GM18909 (cell line): ENCODE measurements around the gene LRRK1.
"Not testable (repeated sequence)": the region's sequence is repeated elsewhere in the genome, so short reads cannot be mapped to it uniquely, and the experiment has no call there.

ENCODE experiments used
- ATAC-seq: cut with Tn5 transposase; IDR thresholded peaks from one replicate; pipeline ENCODE4 v1.9.1; 2021; ENCODE audit warnings: mild to moderate bottlenecking; ENCODE audit not compliant: unreplicated experiment, poor library complexity

LRRK1 gene

GRCh38 chr15:101064795-101065569 is 145.8 kb downstream of the LRRK1 start:
- no peak for ATAC-seq

GRCh38 chr15:101065570-101066221 is 146.5 kb downstream of the LRRK1 start:
- ATAC-seq, result no peak

GRCh38 chr15:101066501-101067408 is 147.6 kb downstream of the LRRK1 start:
- no peak for ATAC-seq

DNA sequence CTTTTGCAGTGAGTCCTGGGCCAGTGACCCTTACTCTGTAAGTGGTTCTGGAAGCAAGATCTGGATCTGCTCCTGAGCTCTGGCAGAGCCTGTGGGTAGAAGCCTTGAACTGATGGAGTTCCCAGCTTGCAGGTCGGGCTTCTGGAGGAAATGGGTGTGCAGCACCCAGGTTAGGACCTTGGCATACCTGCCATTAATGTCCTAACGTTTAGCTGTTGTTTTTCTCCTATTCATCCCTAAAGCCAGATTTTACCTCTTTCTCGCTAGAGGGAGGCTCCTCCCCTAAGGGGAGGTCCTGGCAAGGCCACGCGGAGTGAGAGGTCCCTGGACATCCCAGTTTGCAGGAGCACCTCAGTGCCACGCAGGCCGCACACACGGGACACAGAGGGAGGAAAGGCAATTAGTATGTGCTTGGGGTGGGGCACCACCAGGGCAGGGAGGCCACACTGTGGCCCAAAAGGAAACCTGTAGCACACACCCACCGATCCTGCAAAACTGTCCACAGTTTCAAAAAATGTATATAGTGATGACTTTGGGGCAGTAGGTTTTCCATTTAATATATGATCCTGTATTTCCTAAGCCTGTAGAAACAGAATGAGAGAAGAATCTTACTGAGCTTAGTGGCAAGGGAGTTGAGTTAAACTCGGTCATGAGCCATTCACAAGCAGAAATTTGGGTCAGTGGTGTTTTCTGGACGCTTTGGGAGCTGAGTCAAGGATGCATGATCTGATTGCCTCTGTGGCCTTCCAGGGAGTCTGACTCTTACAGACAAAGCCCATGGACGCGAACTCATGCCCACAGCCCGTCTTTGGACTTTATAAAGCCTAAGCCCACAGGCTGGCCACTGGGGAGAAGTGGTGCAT is 148.7 kb downstream of the LRRK1 start:
- no peak for ATAC-seq

- no peak for ATAC-seq
These were observed 149.4 kb downstream of the LRRK1 start for GRCh38 chr15:101068523-101068960.

DNA sequence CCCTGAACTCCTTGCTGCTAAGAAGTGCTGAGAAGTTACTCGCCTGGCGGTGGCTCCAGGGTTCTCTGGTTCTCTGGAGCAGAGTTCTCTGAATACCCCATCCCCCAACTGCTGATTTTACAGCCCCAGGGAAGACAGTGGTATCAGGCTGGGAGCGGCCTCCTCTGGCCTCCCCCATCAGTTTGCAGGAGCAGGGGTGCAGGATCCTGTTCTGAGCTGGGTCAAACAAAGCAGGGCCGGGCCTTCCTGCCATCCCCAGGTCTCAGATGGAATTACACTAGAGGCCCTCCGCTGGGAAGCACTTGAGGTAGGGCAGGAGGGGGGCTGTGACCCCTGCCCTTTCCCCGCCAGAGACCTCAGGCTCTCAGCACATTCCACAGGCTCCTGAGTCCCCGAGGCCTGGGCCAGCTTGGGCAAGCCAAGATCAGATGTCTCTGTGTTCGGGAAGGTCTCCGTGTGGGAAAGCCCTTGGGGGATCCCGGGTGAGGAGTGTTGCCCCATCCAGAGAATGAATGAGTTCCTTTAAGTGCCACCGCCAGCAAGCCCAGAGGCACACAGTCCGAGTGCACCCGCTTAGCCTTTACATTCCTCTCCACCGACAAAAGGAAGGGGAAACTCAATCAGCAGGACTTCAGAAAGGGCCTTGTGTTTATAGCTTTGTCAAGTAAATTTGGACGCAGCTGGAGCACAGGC is 149.9 kb downstream of the LRRK1 start:
- no peak for ATAC-seq

- ATAC-seq, result no peak
These were observed 150.5 kb downstream of the LRRK1 start for GRCh38 chr15:101069654-101069973.

- no peak for ATAC-seq
These were observed 150.9 kb downstream of the LRRK1 start for GRCh38 chr15:101070024-101070423.

DNA sequence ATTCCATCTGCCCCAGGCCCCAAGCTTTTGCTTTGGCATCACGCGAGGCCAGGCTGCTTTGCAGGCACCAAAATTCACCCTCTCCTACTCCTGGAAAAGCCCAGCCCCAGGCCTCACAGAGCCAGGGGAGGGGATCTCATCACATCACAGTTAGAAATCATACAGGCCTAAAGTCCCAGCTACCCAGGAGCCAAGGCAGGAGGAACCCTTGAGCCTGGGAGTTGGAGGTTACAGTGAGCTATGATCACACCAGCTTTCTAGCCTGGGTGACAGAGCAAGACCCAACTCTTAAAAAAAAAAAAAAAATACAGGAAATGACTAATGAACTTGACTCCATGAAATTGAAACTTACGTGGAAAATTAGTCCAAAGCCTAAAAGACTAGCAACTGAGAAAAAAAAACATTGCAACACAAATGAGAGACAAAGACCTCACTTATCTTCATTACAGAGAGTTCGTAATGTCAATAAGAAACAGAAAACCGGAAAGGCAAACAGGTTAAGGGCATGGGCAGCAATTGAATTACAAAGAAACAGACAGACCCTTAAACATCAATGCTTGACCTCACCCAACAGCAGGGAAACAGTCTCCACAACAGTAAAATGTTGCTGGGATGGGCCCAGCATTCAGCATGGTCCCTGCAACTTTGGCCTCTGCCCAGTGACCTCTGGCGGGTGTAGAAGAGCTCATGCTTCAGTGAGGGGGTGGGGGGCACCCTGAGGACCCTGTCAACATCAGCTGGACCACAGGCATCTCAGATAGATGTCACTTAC is 151.5 kb downstream of the LRRK1 start:
- no peak for ATAC-seq

- no peak for ATAC-seq
These were observed 152.5 kb downstream of the LRRK1 start for GRCh38 chr15:101071651-101072050.

DNA sequence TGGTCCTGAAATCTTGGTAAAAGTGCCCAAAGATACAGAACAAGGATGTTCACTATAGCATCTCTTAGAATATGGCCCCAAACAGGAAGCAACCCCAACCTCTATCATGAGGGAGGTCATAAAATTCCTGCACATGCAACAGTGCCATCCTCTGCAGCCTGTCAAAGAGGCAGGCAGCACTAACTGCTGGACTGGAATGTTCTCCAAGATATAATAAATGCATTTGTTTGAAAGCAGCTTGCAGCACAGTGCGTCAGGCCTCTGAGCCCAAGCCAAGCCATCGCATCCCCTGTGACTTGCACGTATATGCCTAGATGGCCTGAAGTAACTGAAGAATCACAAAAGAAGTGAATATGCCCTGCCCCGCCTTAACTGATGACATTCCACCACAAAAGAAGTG is 153.1 kb downstream of the LRRK1 start:
- not testable (repeated sequence) for ATAC-seq

DNA sequence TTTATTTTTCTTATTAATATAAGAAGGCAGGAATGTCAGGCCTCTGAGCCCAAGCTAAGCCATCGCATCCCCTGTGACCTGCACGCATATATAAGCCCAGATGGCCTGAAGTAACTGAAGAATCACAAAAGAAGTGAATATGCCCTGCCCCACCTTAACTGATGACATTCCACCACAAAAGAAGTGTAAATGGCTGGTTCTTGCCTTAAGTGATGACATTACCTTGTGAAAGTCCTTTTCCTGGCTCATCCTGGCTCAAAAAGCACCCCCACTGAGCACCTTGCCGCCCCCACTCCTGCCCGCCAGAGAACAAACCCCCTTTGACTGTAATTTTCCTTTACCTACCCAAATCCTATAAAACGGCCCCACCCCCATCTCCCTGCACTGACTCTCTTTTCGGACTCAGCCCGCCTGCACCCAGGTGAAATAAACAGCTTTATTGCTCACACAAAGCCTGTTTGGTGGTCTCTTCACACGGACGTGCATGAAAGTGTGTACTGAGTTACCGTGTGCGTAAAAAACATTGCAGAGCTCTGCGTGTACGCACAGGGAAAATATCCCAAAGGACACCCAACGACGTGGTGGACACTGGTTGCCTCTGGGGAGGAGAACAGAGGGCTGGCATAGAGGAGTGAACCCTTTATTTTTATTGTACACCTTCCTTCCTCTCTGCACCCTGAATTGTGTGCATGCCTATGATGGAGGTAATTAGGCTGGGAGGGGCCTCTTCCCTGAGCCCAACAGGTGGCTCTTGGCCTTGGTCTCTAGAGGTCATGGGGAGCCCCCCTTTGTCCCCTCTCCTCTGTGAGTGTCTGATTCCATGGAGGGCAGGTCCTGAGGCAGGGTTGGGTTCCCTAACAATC is 158.9 kb downstream of the LRRK1 start:
- not testable (repeated sequence) for ATAC-seq

DNA sequence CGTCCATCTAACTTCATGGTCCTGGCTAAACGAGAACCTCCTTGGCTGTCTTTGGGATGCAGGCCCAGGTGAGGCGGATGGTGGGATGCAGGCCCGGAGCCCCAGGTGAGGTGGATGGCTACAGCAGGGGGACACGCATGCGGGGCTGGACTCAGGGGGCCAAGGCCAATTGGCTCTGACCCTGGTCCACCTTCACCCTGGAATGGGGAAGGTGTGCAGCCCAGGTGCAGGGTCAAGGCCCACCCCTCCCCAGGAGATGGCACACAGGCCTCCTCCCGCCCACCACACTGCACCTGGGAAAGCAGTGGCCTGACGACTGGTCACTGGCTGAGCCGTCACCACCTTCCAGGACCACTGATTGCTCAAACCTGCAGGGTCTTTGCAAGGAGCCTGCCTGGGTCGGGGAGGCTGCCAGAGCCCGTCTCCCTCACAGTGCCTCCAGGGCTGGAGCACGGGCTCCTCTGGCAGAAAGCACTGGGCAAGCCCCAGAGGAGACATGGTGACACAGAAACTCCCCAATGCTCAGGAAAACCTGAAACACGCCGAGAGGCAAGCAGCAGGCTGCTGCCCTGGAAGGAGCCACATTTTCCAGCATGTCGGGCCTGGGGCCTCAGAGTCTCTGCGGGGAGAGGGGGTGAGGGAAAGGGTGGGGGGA is 159.6 kb downstream of the LRRK1 start:
- no peak for ATAC-seq

DNA sequence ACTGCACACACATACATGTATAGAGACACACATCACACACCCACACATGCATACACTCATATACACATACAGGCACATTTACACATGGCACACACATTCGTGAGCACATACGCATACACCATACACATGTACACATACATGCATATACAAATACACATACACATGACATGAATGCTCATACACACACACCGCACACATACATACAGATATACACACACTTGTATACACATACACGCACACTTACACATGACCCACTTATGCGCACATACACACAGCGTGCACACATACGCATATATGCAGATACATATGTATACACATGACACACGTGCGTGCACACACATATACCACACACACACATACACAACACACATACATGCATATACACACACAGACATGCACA is 162.7 kb downstream of the LRRK1 start:
- no peak for ATAC-seq

DNA sequence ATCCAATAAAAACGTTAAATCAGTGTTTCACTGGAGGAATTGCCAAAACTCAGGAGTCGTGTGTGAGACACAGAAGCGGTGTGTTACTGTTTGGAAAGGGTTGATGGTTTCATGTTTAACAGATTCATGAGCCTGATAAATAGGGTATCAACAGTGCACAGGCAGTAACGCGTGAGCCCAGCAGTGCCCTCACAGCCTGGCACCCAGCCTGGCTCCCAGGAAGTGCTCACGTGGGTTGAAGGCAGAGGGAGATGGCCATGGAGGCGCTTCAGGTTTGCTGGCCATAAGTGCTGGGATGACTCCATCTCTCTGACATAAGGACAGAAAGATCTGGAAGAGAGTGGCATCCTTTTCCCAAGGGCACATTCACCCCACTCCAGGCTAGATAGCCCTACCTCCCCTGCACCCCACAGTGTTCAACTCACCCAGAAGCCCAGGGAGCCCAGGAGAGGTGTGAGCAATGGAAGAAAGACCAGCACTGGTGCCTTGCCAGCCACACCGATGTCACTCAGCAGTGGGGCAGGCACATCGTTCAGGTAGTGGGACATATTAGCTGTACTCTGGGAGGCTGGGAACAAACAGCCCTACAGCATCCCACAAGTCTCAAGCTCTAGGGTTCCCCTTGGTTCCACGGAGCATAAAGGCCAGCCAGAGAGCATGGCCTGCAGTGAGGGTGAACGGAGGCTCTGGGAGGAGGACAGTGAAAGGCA is 164.3 kb downstream of the LRRK1 start:
- no peak for ATAC-seq

DNA sequence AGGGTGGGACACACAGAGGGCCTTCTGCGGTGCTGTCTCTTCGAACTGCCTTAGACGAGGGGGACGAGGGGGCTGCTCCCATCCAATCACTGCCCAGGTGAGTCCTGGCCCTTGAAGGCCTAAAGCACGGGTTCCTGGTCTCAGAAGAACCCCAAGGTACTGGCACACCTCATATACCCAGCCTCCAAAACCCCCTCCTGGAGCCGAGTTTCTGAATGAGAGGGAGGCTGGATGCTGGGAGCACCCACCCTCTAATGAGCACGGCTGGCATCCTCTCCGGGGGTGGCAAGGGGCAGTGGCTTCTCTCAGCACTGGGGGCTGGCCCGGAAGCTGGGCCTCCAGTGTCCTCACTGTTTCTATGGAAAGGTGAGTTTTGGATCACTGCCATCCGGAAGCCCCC is 165.6 kb downstream of the LRRK1 start:
- no peak for ATAC-seq

GRCh38 chr15:101085311-101085700 is 166.1 kb downstream of the LRRK1 start:
- no peak for ATAC-seq
